ENCODE data around the gene GGT5.
"Not testable (repeated sequence)": the region's sequence is repeated elsewhere in the genome, so short reads cannot be mapped to it uniquely, and the experiment has no call there.

GGT5 gene, protein sequence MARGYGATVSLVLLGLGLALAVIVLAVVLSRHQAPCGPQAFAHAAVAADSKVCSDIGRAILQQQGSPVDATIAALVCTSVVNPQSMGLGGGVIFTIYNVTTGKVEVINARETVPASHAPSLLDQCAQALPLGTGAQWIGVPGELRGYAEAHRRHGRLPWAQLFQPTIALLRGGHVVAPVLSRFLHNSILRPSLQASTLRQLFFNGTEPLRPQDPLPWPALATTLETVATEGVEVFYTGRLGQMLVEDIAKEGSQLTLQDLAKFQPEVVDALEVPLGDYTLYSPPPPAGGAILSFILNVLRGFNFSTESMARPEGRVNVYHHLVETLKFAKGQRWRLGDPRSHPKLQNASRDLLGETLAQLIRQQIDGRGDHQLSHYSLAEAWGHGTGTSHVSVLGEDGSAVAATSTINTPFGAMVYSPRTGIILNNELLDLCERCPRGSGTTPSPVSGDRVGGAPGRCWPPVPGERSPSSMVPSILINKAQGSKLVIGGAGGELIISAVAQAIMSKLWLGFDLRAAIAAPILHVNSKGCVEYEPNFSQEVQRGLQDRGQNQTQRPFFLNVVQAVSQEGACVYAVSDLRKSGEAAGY

DNA sequence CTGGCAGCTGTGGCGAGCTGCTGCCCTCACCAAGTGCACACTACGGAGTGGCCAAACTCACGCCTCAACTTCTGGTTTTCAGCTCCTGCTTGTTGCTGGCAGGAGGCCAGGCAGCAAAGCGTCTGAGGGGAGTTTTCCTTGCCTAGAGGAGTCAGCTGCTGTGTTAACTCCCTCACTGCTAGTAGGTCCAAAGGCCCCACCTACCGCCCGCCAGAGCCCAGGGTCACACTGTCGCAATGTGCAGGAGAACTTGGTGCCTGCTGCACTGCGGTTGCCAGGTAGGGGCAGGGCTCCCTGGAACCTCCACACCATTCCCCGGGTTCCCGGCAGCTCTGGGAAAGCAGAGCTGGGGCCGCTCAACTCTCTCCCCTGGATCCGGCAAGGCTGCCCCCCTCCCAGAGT, at the start of gene GGT5:
GGT5 (minus strand) TSS at position 53 of the 402 bp plus-strand sequence. CDS start 357 bp downstream, outside the sequence.
- not testable (repeated sequence) for DNase-seq (ENCODE audit: low read depth)

DNA sequence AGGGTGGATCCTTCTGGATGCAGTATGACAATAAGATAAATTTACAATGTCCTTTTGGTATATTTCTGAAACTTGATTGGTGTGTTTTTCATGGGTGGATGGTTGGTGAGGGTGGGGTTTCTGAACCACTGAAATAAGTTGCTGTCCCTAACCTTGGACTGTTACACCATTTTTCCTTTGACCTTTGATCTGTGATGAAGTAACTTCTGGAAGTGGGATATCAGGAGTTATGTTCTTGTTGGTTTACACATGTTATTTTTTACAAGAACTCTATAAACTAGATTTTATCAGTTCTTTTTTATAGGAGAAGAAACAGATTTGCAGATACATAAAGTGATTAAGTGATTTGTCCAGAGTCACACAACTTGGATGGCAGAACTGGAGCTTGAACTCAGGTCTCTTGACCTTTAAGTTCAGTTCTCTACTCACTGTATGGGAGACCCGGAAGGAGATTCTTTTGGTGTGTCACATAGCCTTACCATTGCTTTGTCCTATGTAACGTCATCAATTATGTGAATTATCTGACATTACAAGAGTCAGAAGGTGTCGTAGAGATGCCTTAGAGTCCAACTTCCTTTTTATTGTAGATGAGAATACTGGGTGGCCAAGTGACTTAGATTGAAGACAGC, 47.4 kb upstream of the GGT5 start:
- DNase-seq (ENCODE audit: low read depth), result not testable (repeated sequence)

DNA sequence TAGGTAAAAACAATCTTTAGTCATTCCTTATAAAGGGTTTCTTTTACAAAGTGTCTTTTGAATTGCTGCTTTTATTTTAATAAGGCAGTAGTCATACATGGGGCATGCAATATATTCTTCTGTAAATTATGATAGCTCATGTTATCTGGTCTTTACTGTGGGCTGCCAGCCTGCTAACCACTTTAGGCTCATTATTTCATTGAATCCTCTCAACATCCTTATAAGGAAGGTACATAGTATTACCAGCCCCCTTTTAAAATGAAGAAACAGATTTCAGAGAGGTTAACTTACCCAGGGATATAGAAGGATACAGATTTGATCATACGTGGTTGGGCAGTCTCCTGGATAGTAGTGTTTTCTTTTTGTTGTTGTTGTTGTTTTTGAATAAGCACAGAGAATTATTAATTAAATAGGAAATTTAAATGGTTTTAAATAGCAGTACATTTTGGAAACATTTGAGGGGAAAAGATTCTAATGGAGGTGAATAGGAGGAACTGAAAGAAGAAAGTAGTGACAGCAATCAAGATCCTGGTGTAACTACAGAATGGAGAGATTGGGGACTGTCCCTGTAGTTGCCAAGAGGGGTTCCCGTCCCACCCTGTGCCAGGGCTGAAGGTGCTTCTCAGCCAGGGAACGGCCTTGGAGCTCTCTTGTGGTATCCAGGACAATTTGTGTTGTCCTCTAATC, 46.8 kb upstream of the GGT5 start:
- DNase-seq (ENCODE audit: low read depth), result no peak

DNA sequence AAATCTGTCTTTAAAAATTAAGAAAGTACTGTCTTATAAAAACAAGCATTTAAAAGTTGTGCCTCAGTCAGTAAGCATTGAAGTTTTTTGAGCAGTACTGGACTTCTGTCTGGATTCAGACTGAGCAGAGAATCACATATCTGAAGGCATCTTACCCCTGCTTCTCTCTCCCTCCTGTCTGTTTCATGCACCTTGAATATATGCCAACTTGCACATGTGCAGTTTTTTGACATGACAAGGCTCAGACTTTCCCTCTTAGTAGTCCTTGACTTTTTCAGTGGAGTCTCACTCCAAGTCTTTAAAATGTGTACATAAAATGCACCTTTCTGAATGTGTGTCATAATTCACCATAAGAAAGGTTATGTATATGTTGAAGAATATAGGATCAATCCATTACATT, 45.6 kb upstream of the GGT5 start:
- DNase-seq (ENCODE audit: low read depth), result no peak

DNA sequence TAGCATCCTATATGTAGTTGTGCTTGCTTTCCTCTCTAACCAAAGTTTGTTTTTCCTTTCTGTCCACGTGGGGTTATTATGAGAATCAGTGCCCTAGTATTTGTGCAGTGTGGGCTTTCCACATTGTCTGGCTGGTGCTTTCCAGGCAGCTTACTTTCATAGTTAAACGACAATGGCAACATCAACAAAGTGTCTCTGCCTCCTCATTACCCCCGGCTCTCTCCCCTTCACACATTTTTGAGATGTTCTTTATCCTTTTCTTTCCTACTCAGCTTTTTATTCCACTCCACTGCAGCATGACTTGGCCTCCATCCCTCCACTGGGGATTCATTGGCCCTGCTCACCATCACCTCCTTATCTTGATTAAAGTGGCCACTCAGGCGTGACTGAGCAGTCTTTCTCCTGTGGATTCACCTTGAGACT, 44.9 kb upstream of the GGT5 start:
- no peak for DNase-seq (ENCODE audit: low read depth)

DNA sequence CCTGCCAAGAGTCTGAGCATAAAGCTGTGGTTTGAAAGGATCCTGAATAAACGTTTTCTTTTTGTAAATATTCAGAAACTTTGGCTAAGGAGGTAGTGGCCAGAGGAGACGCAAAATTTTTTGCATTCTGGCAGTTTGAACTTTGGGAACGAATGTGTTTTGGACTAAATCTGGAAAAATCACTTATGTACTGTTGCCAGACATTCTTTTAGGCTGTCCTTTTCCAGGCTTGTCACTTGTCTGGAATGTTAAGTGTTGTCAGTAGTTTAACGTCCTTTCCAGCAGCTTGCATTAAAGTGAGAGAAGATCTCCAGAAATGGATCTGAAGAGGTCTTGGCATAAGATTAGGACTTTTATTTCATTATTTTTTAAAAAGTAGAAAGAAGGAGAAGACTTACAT, 44.2 kb upstream of the GGT5 start:
- DNase-seq (ENCODE audit: low read depth), result no peak

DNA sequence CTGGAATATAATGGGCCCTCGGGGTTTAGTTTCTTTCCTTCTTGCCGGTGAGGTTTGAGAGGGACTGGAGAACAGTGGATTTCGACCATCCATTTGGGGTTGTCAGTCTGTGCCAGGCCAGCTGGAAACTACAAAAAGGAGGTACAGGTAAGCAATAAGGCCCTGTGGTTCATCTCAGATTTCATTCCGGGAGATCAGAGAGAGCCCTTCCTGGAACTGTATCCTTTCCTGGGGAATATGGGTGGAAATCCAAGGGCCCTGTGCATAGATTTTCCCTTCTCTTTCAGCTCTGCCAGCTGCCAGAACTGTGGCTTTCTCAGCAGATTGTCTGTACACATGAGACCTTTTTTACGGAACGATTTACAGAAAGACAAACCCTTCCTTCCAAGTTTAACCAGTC, 42.9 kb upstream of the GGT5 start:
- DNase-seq (ENCODE audit: low read depth), result not testable (repeated sequence)

DNA sequence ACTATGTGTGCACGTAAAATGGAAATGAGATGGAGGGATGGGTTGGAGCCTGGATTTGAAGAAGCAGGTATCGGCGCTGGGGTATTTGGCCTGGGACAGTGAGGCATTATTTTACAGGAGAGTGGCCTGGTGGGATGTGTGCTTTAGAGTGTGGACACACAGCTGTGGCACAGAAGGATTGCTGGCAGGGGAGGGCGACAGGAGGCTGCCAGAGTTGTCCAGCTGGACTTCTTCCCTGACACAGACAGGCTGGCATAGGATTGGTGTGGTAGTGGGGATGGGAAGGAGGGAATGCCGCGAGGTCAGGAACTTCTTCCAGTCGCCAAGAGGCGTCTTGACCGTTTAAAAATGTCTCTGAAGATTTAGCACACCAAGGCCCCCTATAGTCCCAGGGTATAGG, 42.3 kb upstream of the GGT5 start:
- not testable (repeated sequence) for DNase-seq (ENCODE audit: low read depth)

DNA sequence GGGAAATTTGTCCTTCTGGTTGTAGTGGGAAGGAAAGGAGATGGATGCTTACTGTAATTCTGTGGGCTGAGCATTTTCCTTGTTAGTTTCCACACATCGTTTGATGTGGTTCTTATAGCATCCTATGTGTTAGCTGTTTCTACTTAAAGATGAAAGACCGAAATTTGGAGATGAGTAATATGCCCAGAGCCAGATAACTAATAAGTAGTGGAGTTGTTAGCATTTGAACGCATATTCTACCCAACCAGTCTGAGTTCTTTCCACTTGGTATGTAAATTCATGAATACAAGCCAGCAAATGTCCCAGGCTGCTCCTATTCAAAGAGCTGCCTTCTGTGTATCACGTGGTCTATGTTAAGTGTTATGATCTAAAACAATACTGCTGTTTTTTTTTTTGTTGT, 40.4 kb upstream of the GGT5 start:
- no peak for DNase-seq (ENCODE audit: low read depth)

DNA sequence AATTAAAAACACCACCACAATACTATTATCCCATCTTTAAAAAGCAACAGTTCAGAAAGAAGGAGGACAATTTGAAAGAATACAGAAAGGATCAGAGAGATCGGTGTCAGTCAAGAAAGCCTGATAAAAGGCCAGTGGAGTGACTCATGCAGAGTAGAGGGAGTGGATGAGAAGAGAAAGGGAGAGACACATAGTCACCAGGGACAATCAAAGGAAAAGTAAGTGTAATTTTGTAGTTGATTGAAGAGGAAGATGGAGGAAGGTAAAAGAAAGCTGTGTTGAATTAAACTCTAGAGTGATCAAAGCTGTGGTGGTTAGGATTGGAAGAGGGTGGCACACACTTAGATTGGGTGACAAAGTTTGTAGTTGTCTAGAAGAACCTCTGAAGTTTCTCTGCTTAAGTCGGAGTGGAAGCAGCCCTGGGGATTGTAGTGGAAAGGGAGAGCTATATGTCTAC, 39.9 kb upstream of the GGT5 start:
- DNase-seq (ENCODE audit: low read depth), result no peak

DNA sequence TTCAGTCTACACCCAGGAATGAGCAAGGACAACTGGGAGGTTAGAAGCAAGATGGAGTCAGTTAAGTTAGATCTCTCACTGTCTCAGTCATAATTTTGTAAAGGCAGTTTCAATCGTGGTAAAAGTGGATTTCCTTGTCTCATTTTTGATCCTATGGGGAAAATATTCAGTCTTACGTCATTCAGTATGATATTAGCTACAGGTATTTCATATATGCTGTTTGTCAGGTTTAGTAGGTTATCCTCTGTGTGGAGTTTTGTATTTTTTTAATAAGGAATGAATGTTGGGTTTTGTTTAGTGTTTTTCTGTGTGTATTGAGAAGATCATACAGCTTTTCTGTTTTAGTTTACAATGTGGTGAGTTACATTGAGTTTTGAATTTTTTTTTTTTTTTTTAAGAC, 37.5 kb upstream of the GGT5 start:
- DNase-seq (ENCODE audit: low read depth), result no peak

DNA sequence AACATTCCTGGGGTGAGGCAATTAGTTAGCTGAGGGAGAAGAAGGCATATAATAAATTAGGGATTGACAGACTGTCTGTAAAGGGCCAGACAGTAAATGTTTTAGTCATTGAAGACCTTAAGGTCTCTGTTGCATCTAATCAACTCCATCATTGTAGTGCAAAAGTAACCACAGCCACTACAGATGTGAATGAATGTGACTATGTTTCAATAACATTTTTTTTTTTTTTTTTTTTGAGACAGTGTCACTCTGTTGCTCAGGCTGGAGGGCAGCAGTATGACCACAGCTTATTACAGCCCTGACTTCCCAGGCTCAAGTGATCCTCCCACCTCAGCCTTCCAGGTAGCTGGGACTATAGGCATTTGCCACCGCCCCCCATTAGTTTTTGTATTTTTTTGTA, 35.5 kb upstream of the GGT5 start:
- DNase-seq (ENCODE audit: low read depth), result not testable (repeated sequence)

DNA sequence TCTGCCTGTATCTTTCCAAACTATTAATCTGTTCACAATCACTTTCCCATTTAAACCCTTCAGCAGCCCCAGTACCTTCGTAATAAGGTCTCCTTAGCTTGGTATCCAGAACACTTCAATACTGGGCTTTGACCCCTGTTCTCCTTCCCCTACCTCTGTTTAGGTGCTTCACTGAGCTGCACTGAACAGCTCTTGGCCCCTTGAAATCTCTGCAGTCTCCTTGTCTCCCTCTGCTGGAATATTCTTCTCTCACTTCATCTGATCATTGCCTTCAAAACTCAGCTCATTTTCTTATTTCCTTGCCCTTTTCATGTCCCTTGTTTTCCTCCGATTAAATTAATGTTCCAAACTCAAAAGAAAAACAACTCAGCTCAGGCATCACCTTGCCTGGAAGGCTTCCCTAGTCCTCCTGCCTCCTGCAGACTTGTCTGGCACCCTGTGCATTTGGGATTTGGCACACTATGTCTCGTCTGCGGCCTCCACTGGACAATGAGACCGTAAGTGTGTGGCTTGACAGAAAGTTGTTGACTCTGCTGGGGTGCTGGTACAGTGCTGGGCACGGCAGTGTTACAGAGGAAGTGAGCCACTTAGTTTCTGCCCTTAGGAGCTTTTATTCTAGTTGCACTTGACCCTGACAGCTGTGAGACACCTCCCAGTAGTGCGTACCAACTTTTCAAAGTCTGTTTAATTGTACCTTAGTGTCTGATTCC, 30.0 kb upstream of the GGT5 start:
- not testable (repeated sequence) for DNase-seq (ENCODE audit: low read depth)

DNA sequence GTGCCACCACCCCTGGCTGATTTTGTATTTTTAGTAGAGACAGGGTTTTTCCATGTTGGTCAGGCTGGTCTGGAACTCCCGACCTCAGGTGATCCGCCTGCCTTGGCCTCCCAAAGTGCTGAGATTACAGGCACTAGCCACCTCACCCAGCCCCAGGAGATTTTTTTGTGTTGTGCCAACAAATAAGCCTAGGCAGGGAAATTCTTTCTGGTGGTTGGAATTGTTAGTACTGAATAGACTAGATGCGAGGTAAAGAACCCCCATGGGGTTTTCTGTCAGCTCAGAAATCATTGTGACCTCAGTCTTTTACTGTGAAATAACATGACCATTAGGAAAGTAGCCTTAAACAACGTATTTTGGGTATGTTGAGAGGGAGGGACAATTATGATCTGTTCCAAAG, 29.0 kb upstream of the GGT5 start:
- not testable (repeated sequence) for DNase-seq (ENCODE audit: low read depth)

DNA sequence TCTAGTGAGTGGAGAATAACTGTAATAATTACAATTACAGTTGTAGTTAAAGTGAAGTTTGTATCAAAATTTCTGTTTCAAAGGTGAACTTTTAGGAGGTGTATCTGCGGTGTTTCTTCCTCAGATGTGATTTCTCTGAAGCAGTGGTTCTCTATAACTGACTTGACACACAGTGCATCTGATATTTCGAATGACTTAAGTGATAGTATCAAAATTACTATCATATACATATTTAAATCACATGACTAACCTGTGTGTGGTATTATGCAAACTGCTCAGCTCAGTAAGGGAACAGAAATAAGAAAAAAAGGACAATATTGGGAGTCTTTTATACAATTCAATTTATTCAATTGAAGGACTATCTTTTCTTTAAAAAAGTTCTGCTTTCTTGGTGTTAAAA, 28.1 kb upstream of the GGT5 start:
- DNase-seq (ENCODE audit: low read depth), result not testable (repeated sequence)

DNA sequence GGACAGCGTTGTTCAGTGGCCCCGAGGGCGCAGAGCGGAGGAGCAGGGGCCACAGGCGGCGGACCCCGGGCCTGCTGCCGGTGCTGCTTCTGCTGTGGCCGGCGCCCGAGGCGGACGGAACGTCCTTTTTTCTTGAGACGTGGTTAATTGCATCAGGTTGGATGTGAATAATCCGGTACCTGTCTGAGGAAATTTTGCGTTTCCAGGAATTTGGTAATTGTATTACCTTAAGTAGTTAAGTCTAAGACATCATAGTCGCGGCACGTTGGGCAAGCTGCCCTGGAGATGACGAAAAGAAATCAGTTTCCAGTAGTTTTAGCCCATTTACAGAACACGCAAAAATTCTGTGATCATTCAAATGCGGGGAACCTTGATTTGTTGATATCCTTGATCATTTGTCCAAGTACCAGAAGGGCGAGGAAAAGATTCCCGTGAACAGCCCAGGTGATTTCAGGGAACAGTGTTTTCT, 26.5 kb upstream of the GGT5 start:
- no peak for DNase-seq (ENCODE audit: low read depth)

DNA sequence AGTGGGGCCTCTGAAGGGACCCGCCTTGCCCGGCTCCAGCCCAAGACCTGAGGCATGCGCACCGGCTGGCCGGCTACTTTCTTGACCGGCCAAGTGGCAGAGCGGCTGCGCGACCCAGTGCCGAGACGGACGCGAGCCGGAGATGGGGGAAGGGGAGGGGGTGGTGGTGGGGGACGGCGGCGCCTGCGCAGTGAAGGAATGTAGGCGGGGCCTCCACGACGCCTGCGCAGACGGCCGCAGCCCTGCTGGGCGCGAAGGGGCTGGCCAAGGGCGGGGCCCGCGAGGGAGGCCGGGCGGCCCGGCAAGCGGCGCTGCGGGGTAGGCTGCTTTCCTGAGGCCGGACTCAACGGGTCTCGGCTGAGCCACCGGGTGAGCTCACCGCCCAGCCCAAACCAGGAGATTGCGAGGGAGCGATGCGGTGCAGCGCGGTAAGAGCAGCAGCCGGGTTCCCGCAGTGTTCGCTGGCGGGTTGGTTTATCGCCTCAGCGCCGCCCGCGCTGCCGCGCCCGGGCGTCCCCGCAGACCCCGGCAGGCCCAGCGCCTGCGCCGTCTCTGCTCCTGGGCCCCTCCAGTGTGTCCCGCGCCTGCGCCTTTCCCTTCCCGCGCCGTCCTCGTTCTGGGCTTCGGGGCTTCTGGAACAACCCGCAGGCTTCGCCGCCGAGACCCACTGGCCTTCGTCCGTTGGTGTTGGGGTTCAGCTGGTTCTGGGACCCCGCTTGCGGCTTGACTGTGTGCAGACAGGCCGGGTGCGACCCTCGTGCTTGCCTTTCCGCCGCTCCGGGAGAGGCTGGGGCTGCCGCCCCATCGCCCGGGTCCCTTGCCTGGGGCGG, 25.9 kb upstream of the GGT5 start, which contains the start of gene SPECC1L:
SPECC1L (plus strand) TSS at position 276 of the 830 bp plus-strand sequence. CDS start 31,401 bp downstream, outside the sequence.
- DNase-seq (ENCODE audit: low read depth), result peak; percentile 89

DNA sequence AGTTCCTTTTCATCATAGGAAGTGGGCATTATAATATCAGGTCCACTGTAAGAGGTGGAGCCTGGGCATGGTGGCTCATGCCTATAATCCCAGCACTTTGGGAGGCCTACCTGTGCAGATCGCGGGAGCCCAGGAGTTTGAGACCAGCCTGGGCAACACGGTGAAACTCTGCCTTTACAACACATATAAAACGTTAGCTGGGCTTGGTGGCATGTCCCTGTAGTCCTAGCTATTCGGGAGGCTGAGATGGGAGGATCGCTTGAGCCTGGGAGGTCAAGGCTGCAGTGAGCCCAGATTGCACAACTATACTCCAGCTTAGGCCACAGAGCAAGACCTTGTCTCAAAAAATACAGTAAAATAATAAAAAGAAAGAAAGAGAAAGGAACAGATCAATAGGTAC, 21.6 kb upstream of the GGT5 start:
- DNase-seq (ENCODE audit: low read depth), result not testable (repeated sequence)

DNA sequence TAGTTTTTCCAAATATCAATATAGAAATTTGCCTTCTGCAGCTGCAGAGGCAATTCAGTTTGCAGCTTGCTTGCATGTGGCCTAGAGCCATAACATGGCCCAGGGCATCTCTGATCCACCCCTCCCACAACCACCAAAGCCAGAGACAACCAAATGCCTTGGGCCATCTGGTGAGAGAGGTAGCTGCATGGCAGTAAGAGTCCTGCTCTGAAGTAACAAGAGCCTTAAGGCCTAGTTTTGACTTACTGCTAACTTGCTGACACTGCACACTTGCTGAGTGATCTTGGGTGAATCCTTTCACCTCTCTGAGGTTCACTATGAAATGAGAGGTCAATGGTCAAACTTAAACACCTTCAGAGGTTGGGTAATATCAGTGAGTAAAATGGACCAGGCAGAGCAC, 20.9 kb upstream of the GGT5 start:
- DNase-seq (ENCODE audit: low read depth), result no peak

DNA sequence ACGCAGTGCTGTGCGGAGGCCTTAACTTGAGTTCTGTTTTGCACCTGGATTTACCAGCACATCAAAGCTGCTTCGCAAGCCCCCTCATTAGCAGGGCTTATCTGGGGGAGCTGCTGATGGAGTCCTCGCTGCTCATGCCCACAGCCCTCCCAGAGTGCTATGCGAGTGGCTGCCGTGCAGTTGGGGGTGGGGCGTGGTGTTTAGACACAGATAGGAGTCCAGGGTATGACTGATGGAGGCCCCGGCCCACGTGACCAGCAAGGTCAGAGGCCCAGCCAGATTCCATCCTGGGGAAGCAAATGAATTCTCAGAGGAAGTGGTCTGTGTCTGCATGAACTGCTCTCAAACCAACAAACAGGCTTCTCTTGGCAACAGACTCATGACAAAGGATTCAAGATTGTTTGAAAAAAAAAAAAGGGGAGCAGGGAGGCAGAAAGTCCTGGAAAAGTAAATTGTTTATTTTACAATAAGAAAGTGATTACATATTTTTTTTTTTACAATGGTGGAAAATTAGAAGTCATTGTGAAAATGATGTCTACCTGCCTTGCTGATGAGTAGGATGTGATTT, 19.5 kb upstream of the GGT5 start:
- DNase-seq (ENCODE audit: low read depth), result not testable (repeated sequence)
